OCI-M2 (cell line): Measurements from ENCODE around the gene EPHB1.

Experiments
- DNase-seq: peaks from one replicate; lab custom pipeline; 2025; ENCODE audit not compliant: unreplicated experiment; lab: John Stamatoyannopoulos, UW

The EPHB1 gene

DNA sequence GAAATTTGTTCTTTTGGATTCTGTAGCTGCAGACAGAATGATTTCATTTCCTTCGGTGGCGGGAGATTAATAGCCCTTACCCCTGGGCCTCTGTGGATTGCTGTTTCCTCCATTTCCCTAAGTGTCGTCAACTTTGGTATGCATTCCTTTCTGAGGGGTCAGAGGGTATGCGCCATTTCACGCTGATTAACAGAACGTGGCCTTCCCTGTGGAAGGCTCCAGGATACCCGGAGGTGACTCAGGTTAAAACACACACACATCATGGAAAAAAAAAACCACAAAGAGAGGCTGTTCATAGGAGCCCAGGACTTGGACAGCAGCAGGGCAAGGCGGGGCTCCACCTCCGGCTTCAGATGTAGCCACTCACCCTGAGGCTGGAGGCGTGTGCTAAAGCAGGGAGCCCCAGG, 51.9 kb downstream of the EPHB1 start:
- no peak for DNase-seq

DNA sequence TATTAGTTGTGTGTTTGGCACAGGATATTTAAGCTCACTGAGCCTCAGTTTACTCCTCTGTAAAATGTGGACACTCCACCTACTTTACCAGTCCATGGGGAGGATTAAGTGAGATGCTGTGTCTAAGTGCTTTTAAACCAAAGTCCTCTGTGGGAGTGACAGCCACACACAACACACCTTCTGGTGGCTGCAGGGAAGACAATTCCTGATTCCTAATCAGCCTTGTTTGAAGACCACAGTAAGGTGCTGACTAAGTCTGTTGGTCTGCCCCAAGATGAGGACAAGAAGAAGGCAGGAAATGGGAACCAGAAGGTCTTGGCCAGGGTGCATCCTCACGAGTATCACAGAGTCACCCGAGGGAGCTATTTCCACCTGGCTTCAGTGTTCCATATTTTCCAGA, 52.3 kb downstream of the EPHB1 start:
- DNase-seq = no peak

DNA sequence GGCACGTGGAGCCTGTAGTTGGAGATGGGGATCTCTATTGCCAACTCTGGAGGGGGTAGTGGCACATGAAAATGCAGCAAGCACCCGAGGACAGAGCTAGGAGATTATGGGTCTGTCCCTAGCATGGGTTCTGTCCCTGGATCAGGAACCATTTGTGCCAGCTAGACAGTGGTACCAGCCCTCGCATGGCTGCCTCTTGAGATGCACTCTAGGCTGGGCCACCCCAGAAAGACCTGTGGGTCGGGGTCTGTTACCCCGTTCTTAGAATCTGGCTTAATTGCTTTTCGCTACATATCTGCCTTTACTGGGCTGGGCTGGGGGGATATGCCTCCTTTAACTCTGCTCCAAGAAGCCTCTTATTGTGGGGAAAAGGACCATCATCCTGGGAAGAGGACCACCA, 54.5 kb downstream of the EPHB1 start:
- no peak for DNase-seq

DNA sequence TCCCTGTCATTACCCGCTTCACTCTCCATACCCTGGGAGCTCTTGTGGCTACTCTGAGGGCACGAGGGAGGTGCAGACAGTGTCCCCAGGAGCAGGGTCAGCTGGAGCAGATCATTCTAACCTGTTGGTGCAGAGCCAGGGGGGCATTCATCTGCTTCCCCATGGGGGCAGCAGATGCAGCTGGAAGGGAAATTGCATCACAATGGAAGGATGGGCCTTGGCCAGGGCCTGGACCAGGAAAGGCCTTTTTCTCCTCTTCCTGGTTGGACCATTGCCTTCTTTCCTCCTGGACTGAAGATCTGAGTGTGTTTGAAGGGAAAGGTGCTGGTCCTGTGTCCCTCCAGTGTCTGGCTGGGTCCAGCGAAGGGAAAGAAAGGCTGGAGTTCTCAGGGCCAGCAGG, 55.7 kb downstream of the EPHB1 start:
- DNase-seq = no peak

DNA sequence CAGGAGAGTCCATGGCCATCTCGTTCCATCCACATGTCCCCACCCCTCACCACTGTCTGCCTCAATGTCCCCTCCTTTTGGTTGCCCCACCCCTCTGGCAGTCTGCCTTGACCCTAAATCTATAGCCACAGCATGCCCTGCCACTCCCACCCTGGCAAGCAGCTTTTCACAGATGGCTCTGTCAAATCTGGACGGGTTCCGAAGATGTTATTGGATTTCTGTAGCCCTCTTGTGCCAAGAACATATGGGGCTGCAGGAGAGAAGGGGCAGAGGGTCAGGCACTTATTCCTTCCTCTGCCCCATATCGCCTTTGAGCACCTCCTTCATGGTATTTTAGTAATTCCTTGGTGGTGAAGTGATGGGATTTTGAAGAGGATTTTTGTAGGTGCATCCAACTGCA, 57.1 kb downstream of the EPHB1 start:
- no peak for DNase-seq

DNA sequence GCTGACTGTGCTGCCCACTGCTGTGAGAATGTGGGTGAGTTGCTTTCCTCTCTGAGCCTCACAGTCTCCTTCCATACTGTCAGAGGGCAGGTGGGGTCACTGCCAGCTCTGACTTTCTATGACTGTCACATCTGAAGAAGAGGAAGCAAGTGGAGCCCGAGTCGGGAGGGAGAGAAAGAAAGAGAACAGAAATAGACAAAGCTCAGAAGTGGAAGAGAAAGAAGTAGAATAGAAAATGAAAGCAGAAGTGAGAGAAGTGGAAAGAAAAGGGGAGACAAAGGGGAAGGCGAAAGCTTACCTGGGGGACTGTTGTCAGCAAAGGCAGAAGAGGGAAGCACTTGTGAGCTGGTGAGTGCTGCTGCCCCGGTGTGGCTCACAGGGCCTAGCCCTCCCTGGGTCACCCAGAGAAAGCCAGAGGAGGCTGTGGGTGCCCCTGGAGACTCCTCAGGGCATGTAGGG, 57.9 kb downstream of the EPHB1 start:
- DNase-seq = no peak

DNA sequence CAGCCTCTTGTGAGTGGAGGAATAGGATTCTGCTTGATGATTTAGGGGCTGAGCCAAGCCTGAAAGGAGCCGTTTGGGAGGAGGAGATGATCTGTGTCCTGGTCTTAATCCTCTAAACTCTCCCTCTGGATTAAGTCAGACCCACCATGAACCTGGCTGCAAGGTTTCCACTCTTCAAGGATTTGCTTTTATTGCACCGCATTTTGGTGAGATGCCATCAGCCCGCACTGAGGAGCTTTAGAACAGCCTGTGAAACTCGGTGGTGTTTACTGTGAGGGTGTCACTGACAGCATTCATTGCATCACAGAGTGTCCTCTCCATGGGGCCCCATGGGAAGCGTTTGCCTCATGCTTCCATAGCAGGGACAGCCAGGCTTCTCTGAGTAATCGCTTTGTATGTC, 59.2 kb downstream of the EPHB1 start:
- DNase-seq = no peak

DNA sequence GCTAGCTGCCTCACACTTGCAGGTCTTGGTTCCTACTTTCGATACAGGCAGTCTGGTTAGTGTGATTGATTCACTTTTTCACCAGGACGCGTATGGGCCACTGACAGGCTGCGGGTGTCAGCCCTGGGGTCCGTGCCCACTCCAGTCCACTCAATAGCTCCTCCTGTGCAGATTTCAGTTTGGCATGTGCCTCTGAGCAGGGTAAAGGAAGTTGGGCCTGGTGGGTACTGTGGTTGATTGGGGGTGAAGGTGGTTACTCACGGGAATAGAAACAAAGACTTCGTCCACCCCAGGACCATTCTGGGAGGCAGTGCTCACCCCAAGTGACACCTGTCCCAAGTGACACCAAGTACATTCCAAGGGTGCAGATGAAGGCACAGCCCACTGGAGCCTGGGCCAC, 62.3 kb downstream of the EPHB1 start:
- no peak for DNase-seq

DNA sequence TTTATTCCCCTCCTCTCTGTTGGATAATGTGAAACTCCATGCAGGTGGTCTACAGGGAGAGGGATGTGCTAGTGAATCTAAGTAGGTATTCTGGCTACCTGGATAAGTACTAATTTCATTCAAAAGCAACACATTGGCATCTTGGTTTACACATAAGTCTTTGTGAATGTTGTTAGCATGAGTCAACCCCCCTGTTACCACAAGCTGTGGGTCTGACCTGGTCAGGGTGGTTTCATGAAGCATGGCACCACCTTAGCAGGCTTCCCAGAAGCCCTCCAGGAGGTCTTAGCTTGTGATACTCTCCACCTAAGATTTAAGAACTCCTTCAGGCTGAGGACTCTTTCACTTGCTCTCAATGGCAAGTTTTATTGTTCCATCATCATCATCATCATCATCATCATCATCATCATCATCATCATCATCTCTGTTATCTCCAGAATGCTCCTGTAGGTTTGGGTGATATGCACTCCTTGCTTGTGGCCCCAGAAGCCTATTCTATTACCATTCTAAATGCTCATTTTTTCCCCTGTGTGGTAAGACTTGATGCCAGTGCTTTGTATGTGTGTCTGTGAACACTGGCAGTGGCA, 62.8 kb downstream of the EPHB1 start:
- no peak for DNase-seq

DNA sequence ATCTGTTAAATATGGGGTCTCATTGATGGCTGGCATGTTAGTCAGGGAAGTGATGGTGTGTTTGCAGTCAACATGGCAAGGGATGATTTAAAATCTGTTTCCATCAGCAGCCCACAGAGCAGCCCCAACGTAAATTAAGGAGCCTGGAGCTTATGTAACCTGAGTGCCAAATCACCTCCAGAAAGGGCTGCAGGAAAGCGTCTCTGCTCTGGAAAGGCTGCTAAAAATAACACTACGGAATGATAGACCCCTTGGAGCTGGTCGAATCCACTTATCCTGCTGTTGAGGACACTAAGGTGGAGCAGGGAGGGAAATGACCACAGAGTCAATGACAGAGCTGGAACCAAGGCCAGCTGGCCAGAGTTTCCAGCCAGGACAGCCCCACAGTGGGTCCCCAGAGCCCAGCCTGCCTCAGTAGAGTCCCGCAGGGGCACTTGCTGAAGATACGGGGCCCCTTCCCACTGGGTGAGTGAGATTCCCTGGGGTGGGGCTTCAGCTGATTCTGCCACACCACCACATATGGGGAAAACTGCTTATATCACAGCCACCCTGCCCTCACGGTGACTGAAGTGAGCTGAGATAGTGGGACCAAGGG, 63.5 kb downstream of the EPHB1 start:
- DNase-seq = no peak

DNA sequence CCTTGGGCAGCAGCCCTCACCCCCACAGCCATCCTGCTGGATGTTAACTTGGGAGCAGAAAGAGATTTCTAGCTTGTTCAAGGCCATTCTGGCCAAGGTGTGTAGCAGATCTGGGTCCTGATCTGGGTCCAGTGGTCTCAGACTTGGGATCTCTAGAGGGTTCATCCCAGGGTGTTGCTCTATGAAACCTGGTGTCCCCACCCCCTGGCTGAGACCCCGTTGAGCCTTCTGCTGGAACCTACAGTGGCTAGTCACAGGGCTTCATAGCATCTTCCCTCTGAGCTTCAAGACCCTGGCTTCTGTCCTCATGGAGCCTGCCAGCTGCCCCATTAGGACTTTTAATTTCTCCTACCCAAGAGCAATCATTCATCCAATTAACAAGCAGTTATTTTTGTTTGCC, 64.3 kb downstream of the EPHB1 start:
- DNase-seq = no peak

DNA sequence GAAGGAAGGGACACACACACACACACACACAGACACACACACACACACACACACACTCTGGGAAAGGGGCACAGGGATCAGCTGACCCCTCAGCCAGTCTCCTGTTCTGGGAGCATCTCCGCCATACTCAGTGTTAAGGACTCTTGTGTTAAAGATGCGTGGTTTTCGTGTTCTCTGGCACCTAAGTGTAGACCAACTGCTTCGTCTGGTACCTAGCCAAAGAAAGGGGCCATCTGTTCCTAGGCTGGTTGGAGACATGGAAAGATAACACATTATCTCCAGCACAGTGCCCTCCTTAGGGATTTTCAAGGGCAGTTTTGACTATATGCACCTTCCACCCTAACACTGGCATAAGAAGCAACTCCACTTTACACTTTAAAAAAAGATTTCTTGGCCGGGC, 65.1 kb downstream of the EPHB1 start:
- no peak for DNase-seq

DNA sequence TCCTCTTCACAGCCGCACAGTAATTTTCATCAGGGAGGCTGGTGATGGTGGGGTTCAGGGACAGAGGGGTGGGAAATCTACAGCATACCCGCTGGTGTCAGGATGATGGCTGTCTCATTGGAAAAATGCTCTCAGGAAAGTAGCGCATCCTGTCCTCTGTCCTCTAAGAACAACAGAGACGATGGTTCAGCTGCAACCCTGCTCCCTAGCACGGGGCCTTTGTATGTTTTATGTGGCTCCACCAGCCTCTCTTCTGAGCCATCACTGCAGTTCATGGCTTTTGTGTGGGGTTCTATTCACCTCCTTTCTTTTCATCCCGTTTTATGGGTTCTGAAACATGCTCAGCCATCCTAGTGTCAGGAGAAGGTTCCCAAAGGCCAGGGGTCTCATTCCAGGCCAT, 68.9 kb downstream of the EPHB1 start:
- no peak for DNase-seq

DNA sequence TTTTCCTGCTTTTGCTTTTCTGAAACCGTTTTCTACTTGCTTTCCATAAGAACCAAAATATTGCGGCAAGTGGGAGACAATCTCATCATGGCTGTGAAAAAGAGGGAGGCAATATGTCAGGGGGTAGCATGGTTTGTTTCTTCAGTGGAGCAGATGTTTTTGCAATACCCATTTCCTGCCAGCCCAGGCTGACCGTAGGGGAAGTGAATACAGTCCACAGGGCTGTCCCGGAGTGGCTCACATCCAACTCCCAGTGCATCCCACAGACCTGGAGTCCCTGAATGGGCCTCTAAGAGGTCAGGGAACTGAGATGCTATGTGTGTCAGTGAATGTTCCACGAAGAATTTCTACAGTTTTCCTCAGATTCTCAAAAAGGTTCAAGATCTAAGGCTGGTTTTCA, 69.6 kb downstream of the EPHB1 start:
- no peak for DNase-seq

DNA sequence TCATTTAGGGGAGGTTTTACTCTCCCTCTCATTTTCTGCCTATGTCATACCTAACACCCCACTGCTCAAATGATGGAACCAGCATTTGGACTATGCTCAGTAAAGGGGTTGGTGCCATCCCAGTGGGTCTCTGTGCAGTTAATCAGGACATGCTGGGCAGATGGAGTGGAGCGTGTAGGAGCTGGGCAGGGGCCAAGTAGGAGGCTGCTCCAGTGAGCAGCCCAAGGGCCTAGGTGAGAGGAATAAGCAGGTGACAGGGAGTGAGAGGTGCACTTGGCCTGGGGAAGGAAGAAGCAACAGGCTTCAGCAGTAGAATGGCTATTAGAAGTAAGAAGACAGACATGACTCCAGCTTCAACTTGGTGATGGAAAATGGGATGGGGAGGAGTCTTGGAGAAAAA, 72.2 kb downstream of the EPHB1 start:
- DNase-seq = no peak

DNA sequence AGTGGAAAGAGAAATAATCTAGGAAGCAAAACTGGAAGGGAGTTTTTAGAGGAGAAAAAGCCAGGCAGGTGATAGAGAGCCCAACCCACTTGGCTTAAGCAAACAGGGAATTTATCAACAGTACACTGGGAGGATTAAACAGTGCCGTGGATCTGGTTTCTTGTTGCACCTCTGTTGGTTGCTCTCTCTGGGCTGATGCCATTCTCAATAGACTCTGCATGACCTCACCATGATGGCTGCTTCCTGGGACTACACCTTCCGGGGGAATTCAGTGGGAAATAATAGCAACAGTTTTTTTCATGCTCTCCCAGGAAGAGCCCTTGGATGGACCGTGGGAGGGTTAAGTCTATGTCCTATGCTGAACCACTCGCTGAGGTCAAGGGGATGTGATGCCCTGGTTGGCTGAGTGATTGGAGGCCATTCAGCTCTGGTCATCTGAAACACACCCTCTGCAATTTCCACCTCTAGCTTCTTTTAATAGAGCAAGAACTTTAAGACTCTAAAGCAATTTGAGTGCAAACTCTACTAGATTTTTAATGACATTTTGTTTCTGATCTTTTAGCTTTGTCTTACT, 74.2 kb downstream of the EPHB1 start:
- DNase-seq = no peak

DNA sequence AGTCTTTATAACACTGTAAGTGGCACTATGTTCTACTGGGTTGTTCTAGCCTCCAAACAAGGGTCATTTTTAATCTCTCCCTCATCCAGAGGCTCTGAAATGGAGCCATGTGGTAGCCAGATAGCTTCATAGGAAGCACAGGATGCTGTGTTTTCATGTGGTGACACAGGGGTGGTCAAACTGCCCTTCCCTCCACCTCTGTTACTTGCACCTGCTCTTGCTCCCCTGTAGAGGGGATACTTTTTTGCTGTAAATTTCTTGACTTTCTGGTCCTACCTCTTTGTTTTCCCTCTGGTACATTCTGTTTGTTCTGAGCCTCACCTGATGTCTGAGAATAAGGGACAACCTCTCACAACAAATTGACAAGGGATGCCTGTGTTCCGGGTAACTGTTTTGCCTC, 76.8 kb downstream of the EPHB1 start:
- DNase-seq = no peak

DNA sequence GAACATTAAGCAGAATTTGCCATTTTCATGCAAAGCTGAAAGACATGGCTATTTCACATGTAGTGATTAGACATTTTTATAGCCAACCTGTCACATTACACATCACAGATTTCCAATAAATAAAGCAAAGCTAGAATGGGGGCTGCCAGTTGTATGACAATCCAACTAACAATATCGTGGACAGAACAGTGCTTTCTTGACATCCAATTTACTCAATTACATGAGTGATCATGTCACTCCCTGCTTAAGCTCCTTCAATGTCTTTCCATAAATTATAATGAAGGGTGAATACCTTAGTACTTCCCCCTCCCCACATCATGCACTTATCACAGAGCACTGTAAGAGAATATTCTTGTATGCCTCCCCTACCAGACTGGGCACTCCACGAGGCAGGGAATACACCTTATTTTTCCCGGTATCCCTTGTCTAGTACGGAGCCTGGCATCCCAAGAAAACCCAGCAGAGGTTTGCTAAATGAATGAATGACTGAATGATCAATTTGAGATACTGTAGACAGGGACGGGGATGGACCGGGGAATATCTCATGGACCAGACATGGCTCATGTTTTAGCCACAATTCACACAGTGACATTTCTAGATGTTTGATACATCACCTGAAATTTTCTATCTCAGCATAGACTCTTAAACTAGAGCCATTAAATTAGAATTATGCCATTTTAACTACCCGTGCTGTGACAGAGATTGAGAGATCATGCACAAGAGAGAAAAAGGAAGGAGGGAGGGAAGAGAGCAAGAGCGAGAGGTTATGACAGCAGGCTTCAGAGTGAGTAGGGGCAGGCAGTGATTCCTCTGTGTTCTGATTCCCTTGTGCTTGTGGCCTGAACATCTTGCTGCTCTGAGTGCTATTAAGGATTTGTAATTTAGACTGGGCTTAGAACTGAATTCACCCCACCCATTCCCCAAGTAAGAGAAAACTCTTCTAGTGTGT, 77.7 kb downstream of the EPHB1 start:
- DNase-seq = no peak

DNA sequence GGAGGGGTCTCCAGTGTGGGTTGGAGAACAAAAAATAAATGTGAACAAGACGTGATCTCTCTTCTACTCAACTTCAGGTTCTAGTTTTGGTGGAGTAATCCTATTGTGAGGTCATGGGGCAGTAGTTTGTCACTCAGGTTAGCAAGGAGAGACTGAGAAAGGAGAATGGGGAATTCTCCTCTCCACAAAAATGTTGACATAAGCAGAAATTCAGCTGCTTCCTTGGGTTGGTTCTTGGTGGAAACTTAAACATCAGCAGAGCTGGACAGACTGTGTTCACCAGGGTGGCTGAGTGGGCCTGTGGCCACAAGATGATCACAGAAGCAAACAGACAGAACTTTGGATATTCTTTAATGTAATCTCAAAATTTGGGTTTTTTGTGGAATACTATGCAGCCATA, 78.7 kb downstream of the EPHB1 start:
- DNase-seq = no peak

DNA sequence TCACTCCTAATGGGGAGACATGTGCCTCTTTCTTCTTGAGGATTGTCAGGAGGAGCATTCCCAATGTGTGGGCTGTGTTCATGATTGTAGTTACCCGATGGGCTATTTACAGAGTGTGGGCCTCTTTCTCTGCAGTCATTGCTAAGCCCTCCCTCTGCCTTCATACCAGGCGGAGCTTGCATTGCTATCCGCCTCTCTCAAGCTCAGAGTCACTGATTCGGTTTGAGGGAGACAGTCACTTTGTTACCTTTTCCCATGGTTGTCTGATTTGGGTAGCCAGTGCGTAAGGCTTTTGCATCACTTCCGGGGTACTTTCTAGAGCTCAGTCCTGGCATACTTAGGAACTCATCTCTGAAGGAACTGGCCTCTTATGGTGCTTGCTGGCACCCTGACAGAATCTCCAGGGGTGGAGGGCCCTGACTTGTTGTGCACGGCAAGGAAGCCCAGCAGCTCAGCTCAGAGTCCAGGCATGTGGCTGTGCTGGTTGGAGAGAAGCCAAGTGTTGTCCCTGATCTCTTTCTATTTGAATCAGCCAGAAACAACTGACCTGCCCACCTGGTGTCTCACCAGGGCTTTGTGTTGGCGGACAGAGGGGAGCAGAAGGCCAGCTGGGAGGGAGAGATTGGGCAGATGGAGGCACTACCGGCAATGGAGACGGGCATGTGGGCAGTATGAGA, 79.8 kb downstream of the EPHB1 start:
- DNase-seq = no peak

DNA sequence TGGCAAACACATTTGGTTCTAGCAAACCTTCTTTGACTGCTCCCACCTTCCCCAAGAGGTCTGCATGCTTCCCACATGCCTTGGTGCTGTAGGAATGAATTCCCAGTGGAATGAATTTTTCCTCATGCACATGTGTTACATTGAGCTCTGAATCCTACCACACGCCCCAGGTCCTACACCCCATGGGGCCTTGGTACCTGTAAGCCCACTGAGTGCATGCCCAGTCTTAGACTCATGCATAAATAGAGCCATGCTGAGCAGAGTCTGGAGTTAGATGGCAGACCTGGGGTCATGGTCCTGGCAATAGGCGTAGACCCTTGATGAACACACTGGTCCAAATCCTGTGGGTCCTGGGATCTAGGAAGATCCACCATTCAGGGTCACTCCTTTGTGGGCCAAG, 81.8 kb downstream of the EPHB1 start:
- no peak for DNase-seq
